PC-9 (cell line): ENCODE results near the gene CUL9.

Experiments
- EZH2 ChIP-seq: fragments of 200-600 bp; sonication (generic); IDR thresholded peaks from 2 replicates; pipeline ENCODE4 v1.8.0; 2017; ENCODE audit warnings: antibody characterized with exemption, low read depth
- TF ChIP-seq, protein P1 (sequence below): fragments of 200-600 bp; sonication (generic); conservative IDR thresholded peaks from 2 replicates; pipeline ENCODE4 v1.6.1; 2017; ENCODE audit warnings: mixed run types, antibody characterized with exemption, mild to moderate bottlenecking, moderate library complexity

DNA sequence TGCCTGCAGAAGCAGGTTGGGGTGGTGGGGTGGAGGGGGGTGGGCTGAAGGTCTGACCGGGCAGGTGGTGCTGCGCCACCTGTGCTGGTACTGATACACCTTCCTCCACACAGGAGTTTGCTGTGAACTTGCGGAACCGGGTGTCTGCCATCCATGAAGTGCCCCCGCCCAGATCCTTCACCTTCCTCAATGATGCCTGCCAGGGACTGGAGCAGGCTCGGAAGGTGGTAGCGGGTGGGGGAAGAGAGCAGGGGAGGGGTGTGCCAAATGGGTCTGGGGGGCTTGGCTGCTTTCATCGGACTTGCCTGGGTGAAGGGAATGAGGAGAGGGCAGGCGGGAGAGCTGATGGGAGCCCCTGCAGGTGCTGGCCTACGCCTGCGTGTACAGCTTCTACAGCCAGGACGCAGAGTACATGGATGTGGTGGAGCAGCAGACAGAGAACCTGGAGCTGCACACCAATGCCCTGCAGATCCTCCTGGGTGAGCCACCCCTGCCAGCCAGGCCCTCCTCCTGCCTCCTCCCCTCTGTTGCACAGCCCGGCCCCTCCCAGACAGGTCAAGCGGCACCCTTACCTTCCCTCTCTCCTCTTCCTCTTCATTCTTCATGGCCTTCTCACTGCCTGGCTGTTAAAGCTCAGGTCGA, 40.5 kb downstream of the CUL9 start:
- TF ChIP-seq, protein P1, sequence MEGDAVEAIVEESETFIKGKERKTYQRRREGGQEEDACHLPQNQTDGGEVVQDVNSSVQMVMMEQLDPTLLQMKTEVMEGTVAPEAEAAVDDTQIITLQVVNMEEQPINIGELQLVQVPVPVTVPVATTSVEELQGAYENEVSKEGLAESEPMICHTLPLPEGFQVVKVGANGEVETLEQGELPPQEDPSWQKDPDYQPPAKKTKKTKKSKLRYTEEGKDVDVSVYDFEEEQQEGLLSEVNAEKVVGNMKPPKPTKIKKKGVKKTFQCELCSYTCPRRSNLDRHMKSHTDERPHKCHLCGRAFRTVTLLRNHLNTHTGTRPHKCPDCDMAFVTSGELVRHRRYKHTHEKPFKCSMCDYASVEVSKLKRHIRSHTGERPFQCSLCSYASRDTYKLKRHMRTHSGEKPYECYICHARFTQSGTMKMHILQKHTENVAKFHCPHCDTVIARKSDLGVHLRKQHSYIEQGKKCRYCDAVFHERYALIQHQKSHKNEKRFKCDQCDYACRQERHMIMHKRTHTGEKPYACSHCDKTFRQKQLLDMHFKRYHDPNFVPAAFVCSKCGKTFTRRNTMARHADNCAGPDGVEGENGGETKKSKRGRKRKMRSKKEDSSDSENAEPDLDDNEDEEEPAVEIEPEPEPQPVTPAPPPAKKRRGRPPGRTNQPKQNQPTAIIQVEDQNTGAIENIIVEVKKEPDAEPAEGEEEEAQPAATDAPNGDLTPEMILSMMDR: no peak
- no peak for TF ChIP-seq EZH2
